ENCODE measurements around the gene ZNF729. TPM values are rescaled to one million over a fixed set of nuclear protein-coding genes. Genes with fewer than 3 reads are reported as not detected.
"Not testable (repeated sequence)": the region's sequence is repeated elsewhere in the genome, so short reads cannot be mapped to it uniquely, and the experiment has no call there.

ZNF729 gene
- total and polyA plus RNA-seq, 12 donors = not detected

DNA sequence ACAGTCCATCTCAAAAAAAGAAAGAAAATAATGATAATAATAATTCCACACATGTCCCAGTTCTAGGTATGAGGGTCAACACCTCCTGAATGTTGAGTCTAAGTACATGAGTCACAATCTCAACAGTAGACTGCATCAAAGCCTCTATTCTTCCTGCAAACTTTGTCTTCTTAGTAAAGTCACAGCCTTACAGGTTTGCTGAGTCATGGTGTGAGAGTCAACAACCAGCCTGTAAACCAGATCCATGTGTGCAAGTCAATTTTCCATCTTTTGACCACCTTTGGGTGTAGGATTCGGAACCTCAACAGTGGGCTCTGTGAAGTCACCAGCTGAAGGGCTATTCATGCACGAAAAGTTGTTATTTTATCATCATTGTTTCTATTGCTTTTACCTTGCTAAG, 25.7 kb upstream of the ZNF729 start:
- H3K27me3 ChIP-seq = peaks cover 0 to 15% (median 6%) of the 10 kb centered on the region in 7 donors
- intact Hi-C loops (cut with DNase I) = no loop called here
- H3K27ac ChIP-seq = no peak overlapping the region
- peaks cover 0 to 69% (median 0%) of the 10 kb centered on the region in 11 donors for H3K9me3 ChIP-seq
- no peak for ATAC-seq
- DNase-seq = no peak
- TF ChIP-seq, protein P1, sequence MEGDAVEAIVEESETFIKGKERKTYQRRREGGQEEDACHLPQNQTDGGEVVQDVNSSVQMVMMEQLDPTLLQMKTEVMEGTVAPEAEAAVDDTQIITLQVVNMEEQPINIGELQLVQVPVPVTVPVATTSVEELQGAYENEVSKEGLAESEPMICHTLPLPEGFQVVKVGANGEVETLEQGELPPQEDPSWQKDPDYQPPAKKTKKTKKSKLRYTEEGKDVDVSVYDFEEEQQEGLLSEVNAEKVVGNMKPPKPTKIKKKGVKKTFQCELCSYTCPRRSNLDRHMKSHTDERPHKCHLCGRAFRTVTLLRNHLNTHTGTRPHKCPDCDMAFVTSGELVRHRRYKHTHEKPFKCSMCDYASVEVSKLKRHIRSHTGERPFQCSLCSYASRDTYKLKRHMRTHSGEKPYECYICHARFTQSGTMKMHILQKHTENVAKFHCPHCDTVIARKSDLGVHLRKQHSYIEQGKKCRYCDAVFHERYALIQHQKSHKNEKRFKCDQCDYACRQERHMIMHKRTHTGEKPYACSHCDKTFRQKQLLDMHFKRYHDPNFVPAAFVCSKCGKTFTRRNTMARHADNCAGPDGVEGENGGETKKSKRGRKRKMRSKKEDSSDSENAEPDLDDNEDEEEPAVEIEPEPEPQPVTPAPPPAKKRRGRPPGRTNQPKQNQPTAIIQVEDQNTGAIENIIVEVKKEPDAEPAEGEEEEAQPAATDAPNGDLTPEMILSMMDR (IDR thresholded peaks at IDR 0.05) = no peak
- no peaks in the 10 kb centered on the region for H3K36me3 ChIP-seq
- H3K4me3 ChIP-seq = no peak overlapping the region
- WGBS, 2 donors = 77 to 86% methylated on average over 2 of the region's 2 CpGs
- H3K4me1 ChIP-seq = no peaks in the 10 kb centered on the region

DNA sequence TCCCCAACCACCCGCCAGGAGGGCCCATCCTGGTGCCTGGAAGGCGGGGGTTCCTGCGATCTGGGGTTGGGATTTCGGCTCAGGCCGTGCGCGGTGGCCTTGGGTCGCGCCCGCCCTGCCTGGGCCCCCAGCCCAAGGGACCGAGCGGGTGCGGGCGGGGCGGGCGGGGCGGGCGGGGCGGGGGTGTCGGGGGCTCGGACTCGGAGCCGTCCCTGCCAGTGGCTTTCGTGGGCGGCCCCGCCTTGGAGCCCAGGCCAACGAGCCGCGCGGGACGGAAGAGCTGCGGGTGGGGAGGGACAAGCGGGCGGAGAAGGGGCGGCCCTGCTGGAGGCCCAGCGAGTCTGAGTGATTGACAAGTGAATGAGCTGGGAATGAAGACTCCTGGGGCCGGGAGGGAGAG, 24.6 kb upstream of the ZNF729 start:
- Histone ChIP-seq H3K9me3 (peaks cover 0 to 74% (median 0%) of the 10 kb centered on the region in 11 donors), H3K4me3 (no peak overlapping the region), H3K27me3 (peaks cover 0 to 15% (median 6%) of the 10 kb centered on the region in 7 donors), H3K36me3 (no peaks in the 10 kb centered on the region), H3K27ac (no peak overlapping the region), H3K4me1 (no peaks in the 10 kb centered on the region)
- DNase-seq = no peak
- intact Hi-C loops (cut with DNase I) = no loop called here
- TF ChIP-seq, protein P1 (IDR thresholded peaks at IDR 0.05) = no peak
- 5% methylated on average over 37 of the region's 37 CpGs for WGBS, 2 donors
- no peak for ATAC-seq

DNA sequence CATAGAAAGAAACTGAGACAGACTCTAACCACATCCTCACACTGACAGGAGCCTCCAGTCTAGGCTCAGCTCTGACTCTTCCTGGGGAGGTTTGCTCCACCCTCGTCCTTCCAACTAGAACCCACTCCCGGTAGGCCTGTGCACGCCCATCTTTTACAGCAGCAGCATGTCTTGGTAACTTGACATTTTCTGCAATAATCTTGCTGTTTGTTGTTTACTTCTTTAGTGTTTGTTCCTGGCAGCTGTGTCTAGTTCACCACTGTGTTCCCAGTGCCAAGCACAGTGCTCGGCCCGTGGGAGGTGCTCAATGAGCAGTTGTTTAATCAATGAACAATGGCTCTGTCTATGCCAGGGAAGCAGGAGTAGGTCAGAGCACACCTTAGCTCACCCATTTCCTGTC, 23.1 kb upstream of the ZNF729 start:
- Histone ChIP-seq H3K9me3 (peaks cover 0 to 76% (median 0%) of the 10 kb centered on the region in 11 donors), H3K27ac (no peak overlapping the region), H3K36me3 (no peaks in the 10 kb centered on the region), H3K4me1 (no peaks in the 10 kb centered on the region), H3K27me3 (peaks cover 0 to 15% (median 6%) of the 10 kb centered on the region in 7 donors), H3K4me3 (no peak overlapping the region)
- intact Hi-C loops (cut with DNase I) = no loop called here
- TF ChIP-seq, protein P1 (IDR thresholded peaks at IDR 0.05) = no peak
- no peak for DNase-seq
- ATAC-seq = no peak
- 83 to 91% methylated on average over 5 of the region's 5 CpGs for WGBS, 2 donors

DNA sequence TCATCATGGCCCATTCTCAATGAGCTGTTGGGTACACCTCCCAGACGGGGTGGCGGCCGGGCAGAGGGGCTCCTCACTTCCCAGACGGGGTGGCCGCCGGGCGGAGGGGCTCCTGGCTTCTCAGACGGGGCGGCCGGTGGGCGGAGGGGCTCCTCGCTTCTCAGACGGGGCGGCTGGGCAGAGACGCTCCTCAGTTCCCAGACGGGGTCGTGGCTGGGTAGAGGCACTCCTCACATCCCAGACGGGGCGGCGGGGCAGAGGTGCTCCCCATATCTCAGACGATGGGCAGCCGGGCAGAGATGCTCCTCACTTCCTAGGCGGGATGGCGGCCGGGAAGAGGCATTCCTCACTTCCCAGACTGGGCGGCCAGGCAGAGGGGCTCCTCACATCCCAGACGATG, 35.3 kb downstream of the ZNF729 start:
- H3K4me3 ChIP-seq; ATAC-seq; H3K4me1 ChIP-seq; DNase-seq; intact Hi-C loops (cut with DNase I); H3K27ac ChIP-seq; H3K27me3 ChIP-seq; H3K36me3 ChIP-seq: not testable (repeated sequence)
- 90 to 94% methylated on average over 21 to 27 of the region's 27 CpGs for WGBS, 2 donors
- H3K9me3 ChIP-seq = peaks cover 0 to 88% (median 10%) of the 10 kb centered on the region in 11 donors

DNA sequence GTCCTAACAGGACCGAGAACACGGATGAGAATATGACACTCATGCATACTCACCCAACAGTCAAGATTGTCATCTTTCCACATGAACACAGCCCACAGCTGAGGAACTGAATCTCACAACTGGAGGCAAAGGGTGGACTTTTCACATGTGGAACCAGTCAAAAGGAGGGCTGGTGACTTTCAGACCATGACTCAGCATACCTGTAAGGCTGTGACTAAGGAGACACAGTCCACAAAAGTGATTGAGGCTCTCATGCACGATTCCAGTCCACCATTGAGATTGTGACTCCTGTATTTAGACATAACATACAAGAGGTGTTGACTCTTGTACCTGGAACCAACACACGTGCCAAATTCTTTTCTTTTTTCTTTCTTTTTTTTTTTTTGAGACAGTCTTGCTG, 40.0 kb downstream of the ZNF729 start:
- 75 to 86% methylated on average over 4 of the region's 4 CpGs for WGBS, 2 donors
- no peak for ATAC-seq
- no peak overlapping the region for H3K27ac ChIP-seq
- no peaks in the 10 kb centered on the region for H3K36me3 ChIP-seq
- no peaks in the 10 kb centered on the region for H3K27me3 ChIP-seq
- TF ChIP-seq, protein P1 (IDR thresholded peaks at IDR 0.05) = no peak
- DNase-seq = no peak
- no peak overlapping the region for H3K4me3 ChIP-seq
- intact Hi-C loops (cut with DNase I) = no loop called here
- H3K4me1 ChIP-seq = no peaks in the 10 kb centered on the region
- peaks cover 0 to 92% (median 4%) of the 10 kb centered on the region in 11 donors for H3K9me3 ChIP-seq
